Adrenal gland (tissue), 5 donors: ENCODE results near the gene GLIS2.

Experiments
- CTCF ChIP-seq, 6 experiments: fragments of 450-650 bp in 4 of 6; fragments of 200-600 bp in 2 of 6; sonication (generic) in 1 of 6; IDR thresholded peaks; 1 replicate in 5 of 6; 2 replicates in 1 of 6; pipeline versions ENCODE4 v1.5.1 to v1.8.0; 2016 to 2021; ENCODE audit warnings: antibody characterized with exemption in 6 of 6, mild to moderate bottlenecking in 2 of 6, moderate library complexity in 1 of 6
- POLR2A ChIP-seq, 2 donors: fragments of 450-650 bp; IDR thresholded peaks; one replicate each; pipeline ENCODE4 v1.6.1; 2017; ENCODE audit warnings: antibody characterized with exemption in 2 of 2, mild to moderate bottlenecking in 2 of 2, moderate library complexity in 1 of 2
- donor health status: DM: no; HTN: no; CAD: no.

- TF ChIP-seq CTCF (IDR thresholded peaks at IDR 0.05) (no peak), POLR2A (IDR thresholded peaks at IDR 0.05) (no peak)
Observed at GRCh38 chr16:4367393-4367856, 51.6 kb downstream of the GLIS2 start.
